ENCODE measurements around the gene MARK3.

The MARK3 gene

GRCh38 chr14:103499709-103500108 lies 114.5 kb downstream of the MARK3 start:
- Histone ChIP-seq H3K4me2 (ENCODE audit: low read length) (no peak overlapping the region), H3K27me3 (ENCODE audit: control insufficient read depth, insufficient read depth, low read length) (no peaks in the 10 kb centered on the region), H3K9ac (no peak overlapping the region), H3K27ac (no peak overlapping the region), H3K79me2 (no peaks in the 10 kb centered on the region), H3K9me3 (ENCODE audit: control insufficient read depth, low read length) (no peaks in the 10 kb centered on the region), H3K4me1 (no peaks in the 10 kb centered on the region), H3K4me3 (ENCODE audit: low read depth, low read length) (no peak overlapping the region), H2AFZ (no peak overlapping the region), H3K36me3 (ENCODE audit: control insufficient read depth, insufficient read depth, low read length) (no peaks in the 10 kb centered on the region)
- no peak for TF ChIP-seq CTCF (IDR thresholded peaks at IDR 0.05)

- Histone ChIP-seq H3K4me2 (ENCODE audit: low read length) (no peak overlapping the region), H3K27me3 (ENCODE audit: control insufficient read depth, insufficient read depth, low read length) (no peaks in the 10 kb centered on the region), H3K4me3 (ENCODE audit: low read depth, low read length) (no peak overlapping the region), H2AFZ (no peak overlapping the region), H3K79me2 (no peaks in the 10 kb centered on the region), H3K36me3 (ENCODE audit: control insufficient read depth, insufficient read depth, low read length) (no peaks in the 10 kb centered on the region), H3K27ac (no peak overlapping the region), H3K9me3 (ENCODE audit: control insufficient read depth, low read length) (no peaks in the 10 kb centered on the region), H3K4me1 (no peaks in the 10 kb centered on the region), H3K9ac (no peak overlapping the region)
- TF ChIP-seq CTCF (IDR thresholded peaks at IDR 0.05), result peak; percentile 96
Measured at GRCh38 chr14:103500148-103500990, 115.2 kb downstream of the MARK3 start.

GRCh38 chr14:103501041-103501870 lies 116.0 kb downstream of the MARK3 start:
- no peak overlapping the region for H2AFZ ChIP-seq
- no peaks in the 10 kb centered on the region for H3K27me3 ChIP-seq (ENCODE audit: control insufficient read depth, insufficient read depth, low read length)
- no peaks in the 10 kb centered on the region for H3K36me3 ChIP-seq (ENCODE audit: control insufficient read depth, insufficient read depth, low read length)
- TF ChIP-seq CTCF (IDR thresholded peaks at IDR 0.05), result no peak
- H3K79me2 ChIP-seq, result no peaks in the 10 kb centered on the region
- H3K9ac ChIP-seq, result no peak overlapping the region
- no peak overlapping the region for H3K4me2 ChIP-seq (ENCODE audit: low read length)
- H3K4me3 ChIP-seq (ENCODE audit: low read depth, low read length), result no peak overlapping the region
- H3K9me3 ChIP-seq (ENCODE audit: control insufficient read depth, low read length), result no peaks in the 10 kb centered on the region
- H3K27ac ChIP-seq, result no peak overlapping the region
- H3K4me1 ChIP-seq, result no peaks in the 10 kb centered on the region

GRCh38 chr14:103501921-103502669 lies 116.9 kb downstream of the MARK3 start:
- TF ChIP-seq CTCF (IDR thresholded peaks at IDR 0.05), result no peak
- Histone ChIP-seq H3K4me2 (ENCODE audit: low read length) (no peak overlapping the region), H3K4me3 (ENCODE audit: low read depth, low read length) (no peak overlapping the region), H3K4me1 (no peaks in the 10 kb centered on the region), H3K27ac (no peak overlapping the region), H3K36me3 (ENCODE audit: control insufficient read depth, insufficient read depth, low read length) (no peaks in the 10 kb centered on the region), H3K9ac (no peak overlapping the region), H3K27me3 (ENCODE audit: control insufficient read depth, insufficient read depth, low read length) (no peaks in the 10 kb centered on the region), H2AFZ (no peak overlapping the region), H3K9me3 (ENCODE audit: control insufficient read depth, low read length) (no peaks in the 10 kb centered on the region), H3K79me2 (no peaks in the 10 kb centered on the region)

Measured in parathyroid adenoma (tissue), 2 donors.